Mesenchymal stem cell (in vitro differentiated cells and primary cell): ENCODE measurements around the gene LPP.

ENCODE experiments used
- DNase-seq: peaks from one replicate; pipeline ENCODE4 v3.0.0-alpha.2; 2013
- H2AFZ ChIP-seq: one replicate; pipeline ENCODE4 v1.6.1; 2013; ENCODE audit warnings: low read depth, mild to moderate bottlenecking, control low read depth, inconsistent platforms, low read length, moderate library complexity
- H2AK5ac ChIP-seq: 2 replicates; pipeline ENCODE4 v1.6.1; 2013; ENCODE audit warnings: low read length, moderate library complexity, mild to moderate bottlenecking, inconsistent platforms; ENCODE audit not compliant: severe bottlenecking
- H2BK120ac ChIP-seq: one replicate; pipeline ENCODE4 v1.6.1; 2013; ENCODE audit warnings: low read depth, mild to moderate bottlenecking, inconsistent platforms, low read length, moderate library complexity
- H2BK12ac ChIP-seq, 2 experiments: one replicate each; pipeline ENCODE4 v1.6.1; 2013; ENCODE audit warnings: inconsistent platforms in 2 of 2, low read length in 2 of 2, mild to moderate bottlenecking in 2 of 2, moderate library complexity in 2 of 2, control low read depth in 1 of 2
- H2BK15ac ChIP-seq: one replicate; pipeline ENCODE4 v1.6.1; 2013; ENCODE audit warnings: mild to moderate bottlenecking, low read depth, inconsistent platforms; ENCODE audit not compliant: poor library complexity, severe bottlenecking
- H2BK5ac ChIP-seq: 2 replicates; pipeline ENCODE4 v1.6.1; 2013; ENCODE audit warnings: low read depth, mild to moderate bottlenecking, low read length, control low read depth, inconsistent platforms; ENCODE audit not compliant: poor library complexity, severe bottlenecking
- H3K14ac ChIP-seq, 2 experiments: one replicate each; pipeline ENCODE4 v1.6.1; 2013; ENCODE audit warnings: inconsistent platforms in 2 of 2, low read length in 2 of 2, control low read depth in 1 of 2, mild to moderate bottlenecking in 1 of 2, moderate library complexity in 1 of 2
- H3K18ac ChIP-seq, 2 experiments: one replicate each; pipeline ENCODE4 v1.6.1; 2013; ENCODE audit warnings: inconsistent platforms in 2 of 2, low read length in 2 of 2, control low read depth in 1 of 2, low read depth in 1 of 2, mild to moderate bottlenecking in 1 of 2
- H3K23ac ChIP-seq, 2 experiments: one replicate each; pipeline ENCODE4 v1.6.1; 2013; ENCODE audit warnings: inconsistent platforms in 2 of 2, low read length in 2 of 2, mild to moderate bottlenecking in 2 of 2, moderate library complexity in 2 of 2, control low read depth in 1 of 2
- H3K27ac ChIP-seq: 2 replicates; pipeline ENCODE4 v1.5.1; 2013; ENCODE audit warnings: mild to moderate bottlenecking, moderate library complexity, low read length, control low read depth, inconsistent platforms; ENCODE audit not compliant: poor library complexity, severe bottlenecking
- H3K27me3 ChIP-seq, 2 experiments: 2 replicates each; pipeline versions ENCODE4 v1.6.1 to v1.7.0; 2013; ENCODE audit warnings: low read length in 2 of 2, mild to moderate bottlenecking in 2 of 2, moderate library complexity in 2 of 2, control low read depth in 1 of 2, inconsistent platforms in 1 of 2; ENCODE audit not compliant: control insufficient read depth in 1 of 2, insufficient read depth in 1 of 2
- H3K36me3 ChIP-seq, 2 experiments: 2 replicates each; pipeline versions ENCODE4 v1.6.1 to v1.7.0; 2013; ENCODE audit warnings: low read length in 2 of 2, control low read depth in 1 of 2, inconsistent platforms in 1 of 2, low read depth in 1 of 2, mild to moderate bottlenecking in 1 of 2; ENCODE audit not compliant: insufficient read depth in 2 of 2, control insufficient read depth in 1 of 2
- H3K4ac ChIP-seq, 2 experiments: one replicate each; pipeline ENCODE4 v1.6.1; 2013; ENCODE audit warnings: inconsistent platforms in 2 of 2, low read length in 2 of 2, mild to moderate bottlenecking in 2 of 2, moderate library complexity in 2 of 2, control low read depth in 1 of 2, low read depth in 1 of 2
- H3K4me1 ChIP-seq: 2 replicates; pipeline ENCODE4 v1.6.1; 2013; ENCODE audit warnings: low read depth, low read length, control low read depth; ENCODE audit not compliant: control insufficient read depth, insufficient read depth
- H3K4me2 ChIP-seq: 2 replicates; pipeline ENCODE4 v1.6.1; 2013; ENCODE audit warnings: low read length, mild to moderate bottlenecking, inconsistent platforms; ENCODE audit not compliant: poor library complexity, severe bottlenecking
- H3K4me3 ChIP-seq, 2 experiments: 2 replicates each; pipeline versions ENCODE4 v1.5.1 to v1.7.0; 2013; ENCODE audit warnings: low read length in 2 of 2, mild to moderate bottlenecking in 2 of 2, control low read depth in 1 of 2, low read depth in 1 of 2; ENCODE audit not compliant: insufficient read depth in 1 of 2
- H3K79me1 ChIP-seq: replicated peaks from 2 replicates; pipeline ENCODE4 v1.6.1; 2013; ENCODE audit warnings: mild to moderate bottlenecking, control low read depth, low read length, inconsistent platforms; ENCODE audit not compliant: poor library complexity, severe bottlenecking
- H3K9ac ChIP-seq: 2 replicates; pipeline ENCODE4 v1.7.0; 2013; ENCODE audit warnings: mild to moderate bottlenecking, low read length, moderate library complexity
- H3K9me3 ChIP-seq: 2 replicates; pipeline ENCODE4 v1.7.0; 2013; ENCODE audit warnings: mild to moderate bottlenecking, low read length; ENCODE audit not compliant: control insufficient read depth
- H4K8ac ChIP-seq: one replicate; pipeline ENCODE4 v1.6.1; 2013; ENCODE audit warnings: inconsistent platforms, mild to moderate bottlenecking, low read length, moderate library complexity
- H4K91ac ChIP-seq: one replicate; pipeline ENCODE4 v1.6.1; 2013; ENCODE audit warnings: mild to moderate bottlenecking, low read length, inconsistent platforms
- WGBS: methylation state at CpG from one replicate; pipeline ENCODE4 v1.1.7; 2013; ENCODE audit warnings: mixed read lengths; 5-methylcytosine and 5-hydroxymethylcytosine counted together

Gene LPP

GRCh38 chr3:188416041-188416440 is 262.1 kb downstream of the LPP start:
- H3K14ac ChIP-seq = no peak overlapping the region
- WGBS = 100% methylated on average over 1 of the region's 1 CpG

GRCh38 chr3:188417271-188417696 is 263.3 kb downstream of the LPP start:
- Histone ChIP-seq H3K4me1 (peaks cover 1% of the 10 kb centered on the region), H3K27me3 (no peaks in the 10 kb centered on the region), H4K91ac (no peak overlapping the region), H3K18ac (no peak overlapping the region), H3K4me3 (no peak overlapping the region), H2BK12ac (no peak overlapping the region), H2AFZ (no peak overlapping the region), H3K36me3 (no peaks in the 10 kb centered on the region), H3K9ac (no peak overlapping the region), H3K4ac (no peak overlapping the region), H4K8ac (no peak overlapping the region), H3K27ac (no peak overlapping the region), H2BK5ac (no peak overlapping the region), H2BK120ac (no peak overlapping the region), H3K23ac (no peak overlapping the region), H2AK5ac (no peak overlapping the region), H3K14ac (no peak overlapping the region), H3K79me1 (peaks cover 14% of the 10 kb centered on the region), H3K9me3 (peaks cover 11% of the 10 kb centered on the region), H2BK15ac (no peak overlapping the region), H3K4me2 (no peak overlapping the region)
- no peak for DNase-seq
- 98% methylated on average over 3 of the region's 3 CpGs for WGBS

More at GRCh38 chr3:188416041-188416440, 262.1 kb downstream of the LPP start:
- H2BK120ac ChIP-seq = no peak overlapping the region
- H3K4me1 ChIP-seq = peaks cover 1% of the 10 kb centered on the region
- no peak overlapping the region for H4K8ac ChIP-seq
- H3K36me3 ChIP-seq = no peaks in the 10 kb centered on the region
- H3K18ac ChIP-seq = no peak overlapping the region
- no peak overlapping the region for H2BK15ac ChIP-seq
- no peak overlapping the region for H2AK5ac ChIP-seq
- H3K27ac ChIP-seq = no peak overlapping the region
- H4K91ac ChIP-seq = no peak overlapping the region
- no peak overlapping the region for H2AFZ ChIP-seq
- H2BK5ac ChIP-seq = no peak overlapping the region
- H3K9ac ChIP-seq = no peak overlapping the region
- DNase-seq = no peak
- no peaks in the 10 kb centered on the region for H3K27me3 ChIP-seq
- no peak overlapping the region for H3K23ac ChIP-seq
- peaks cover 14% of the 10 kb centered on the region for H3K79me1 ChIP-seq
- H2BK12ac ChIP-seq = no peak overlapping the region
- no peak overlapping the region for H3K4me2 ChIP-seq
- H3K4me3 ChIP-seq = no peak overlapping the region
- H3K4ac ChIP-seq = no peak overlapping the region
- H3K9me3 ChIP-seq = peaks cover 11% of the 10 kb centered on the region

- H2AK5ac ChIP-seq = no peak overlapping the region
- WGBS = 90% methylated on average over 1 of the region's 3 CpGs
- H3K36me3 ChIP-seq = no peaks in the 10 kb centered on the region
- H3K18ac ChIP-seq = no peak overlapping the region
- no peak overlapping the region for H3K14ac ChIP-seq
- H2BK5ac ChIP-seq = no peak overlapping the region
- no peak overlapping the region for H3K27ac ChIP-seq
- H3K4me2 ChIP-seq = no peak overlapping the region
- peaks cover 1% of the 10 kb centered on the region for H3K4me1 ChIP-seq
- H3K4me3 ChIP-seq = no peak overlapping the region
- H4K91ac ChIP-seq = no peak overlapping the region
- peaks cover 14% of the 10 kb centered on the region for H3K79me1 ChIP-seq
- DNase-seq = no peak
- no peak overlapping the region for H3K4ac ChIP-seq
- H3K27me3 ChIP-seq = no peaks in the 10 kb centered on the region
- H3K23ac ChIP-seq = no peak overlapping the region
- no peak overlapping the region for H2BK15ac ChIP-seq
- no peak overlapping the region for H2AFZ ChIP-seq
- peaks cover 11% of the 10 kb centered on the region for H3K9me3 ChIP-seq
- H2BK12ac ChIP-seq = no peak overlapping the region
- no peak overlapping the region for H4K8ac ChIP-seq
- no peak overlapping the region for H3K9ac ChIP-seq
- no peak overlapping the region for H2BK120ac ChIP-seq
Observed at GRCh38 chr3:188417766-188418165, 263.8 kb downstream of the LPP start.

GRCh38 chr3:188421151-188421821 is 267.3 kb downstream of the LPP start:
- Histone ChIP-seq H3K9me3 (peaks cover 13% of the 10 kb centered on the region), H3K14ac (no peak overlapping the region), H2AK5ac (no peak overlapping the region), H2AFZ (no peak overlapping the region), H3K4ac (no peak overlapping the region), H3K4me2 (no peak overlapping the region), H3K18ac (no peak overlapping the region), H3K27ac (peak overlapping the region; percentile 65), H2BK12ac (no peak overlapping the region), H3K4me3 (peak overlapping the region in 1 of 2 experiments; percentile 7), H4K91ac (no peak overlapping the region), H3K23ac (no peak overlapping the region), H3K36me3 (no peaks in the 10 kb centered on the region), H2BK5ac (no peak overlapping the region), H3K79me1 (peaks cover 10% of the 10 kb centered on the region), H3K4me1 (peaks cover 1% of the 10 kb centered on the region), H2BK120ac (no peak overlapping the region), H4K8ac (no peak overlapping the region), H3K27me3 (no peaks in the 10 kb centered on the region), H3K9ac (peak overlapping the region; percentile 26), H2BK15ac (no peak overlapping the region)
- peak; percentile 60 for DNase-seq
- 100% methylated on average over 1 of the region's 2 CpGs for WGBS
